Right cardiac atrium (tissue), 5 donors: Measurements from ENCODE around the gene ZNF296. TPM values are rescaled to one million over a fixed set of nuclear protein-coding genes. Genes with fewer than 3 reads are reported as not detected.
"Not testable (repeated sequence)": the region's sequence is repeated elsewhere in the genome, so short reads cannot be mapped to it uniquely, and the experiment has no call there.

Source experiments
- ATAC-seq, 2 donors: fragments of 200-7000 bp; cut with Tn5 transposase; one replicate each; pipeline versions ENCODE4 v1.8.0 to v1.9.1; 2020; ENCODE audit warnings: moderate library complexity in 2 of 2, mild to moderate bottlenecking in 1 of 2
- DNase-seq, 3 donors: peaks; one replicate each; pipeline ENCODE4 v3.0.0-alpha.2; 2020
- H3K27ac ChIP-seq: one replicate; pipeline ENCODE4 v1.5.1; 2013; ENCODE audit warnings: mild to moderate bottlenecking, low read length, control low read depth, moderate library complexity
- H3K27me3 ChIP-seq: one replicate; pipeline ENCODE4 v1.6.1; 2013; ENCODE audit not compliant: control insufficient read depth, insufficient read depth
- H3K4me1 ChIP-seq: one replicate; pipeline ENCODE4 v1.6.1; 2013; ENCODE audit warnings: low read length; ENCODE audit not compliant: control insufficient read depth, insufficient read depth
- H3K4me3 ChIP-seq: one replicate; pipeline ENCODE4 v1.5.1; 2013; ENCODE audit warnings: low read length, control low read depth
- H3K9me3 ChIP-seq: one replicate; pipeline ENCODE4 v1.6.1; 2013; ENCODE audit warnings: low read length; ENCODE audit not compliant: control insufficient read depth
- WGBS: extraction: QIAGEN DNeasy Blood & Tissue Kit; methylation state at CpG from one replicate; pipeline ENCODE4 v1.1.7; 2013; 5-methylcytosine and 5-hydroxymethylcytosine counted together
- intact Hi-C, 4 donors: fragments of 100-400 bp; cut with DNase I; formaldehyde crosslinking; loops; one replicate each; pipeline versions ENCODE4 v1.11.0 to v1.14.0; 2022 to 2023
- polyA plus RNA-seq: library from polyadenylated mRNA; stranded (reverse); fragments of 200-250 nt; gene quantifications from one replicate; pipeline ENCODE4 v1.2.3, GENCODE V29; 2013
- total RNA-seq, 4 donors: library from RNA; stranded (reverse); fragmentation: NEBNext Ultra II Directional; extraction: Animal tissue kit (Norgen Biotek cat#: 25700); gene quantifications; one replicate each; pipeline ENCODE4 v1.2.1, GENCODE V29; 2021
- donor health status: healthy with polysubstance abuse.
- donor health status: DM: no; HTN: yes; CAD: no.
- donor health status: DM: no; HTN: no; CAD: no.
- donor health status: DM: no; HTN: yes; CAD: no; lungs with severe emphysema.
- donor health status: DM: yes; HTN: yes; CAD: no.

ZNF296 gene
- total and polyA plus RNA-seq, 5 donors, result 0.25 to 0.35 (median 0.27) TPM; not detected in 1

- intact Hi-C loops, result no loop called here
- Histone ChIP-seq H3K4me1 (peaks cover 3% of the 10 kb centered on the region), H3K27me3 (no peaks in the 10 kb centered on the region), H3K9me3 (no peaks in the 10 kb centered on the region), H3K4me3 (no peak overlapping the region), H3K27ac (no peak overlapping the region)
- 90% methylated on average over 21 of the region's 21 CpGs for whole genome bisulfite sequencing
- ATAC-seq (peak in 1 of 2 donors; percentile 11), DNase-seq (peak in 1 of 3 donors; percentile 38)
Observed at GRCh38 chr19:45115809-45116615, 39.7 kb upstream of the ZNF296 start.

GRCh38 chr19:45114116-45114515 is 37.8 kb upstream of the ZNF296 start:
- Histone ChIP-seq H3K4me3 (no peak overlapping the region), H3K27me3 (no peaks in the 10 kb centered on the region), H3K9me3 (no peaks in the 10 kb centered on the region), H3K4me1 (peaks cover 3% of the 10 kb centered on the region), H3K27ac (no peak overlapping the region)
- intact Hi-C loops, result no loop called here
- DNase-seq, result peak in 1 of 3 donors; percentile 6
- no peak for ATAC-seq
- WGBS, result 83% methylated on average over 4 of the region's 4 CpGs

GRCh38 chr19:45113628-45114027 is 37.4 kb upstream of the ZNF296 start:
- Histone ChIP-seq H3K4me3 (no peak overlapping the region), H3K9me3 (no peaks in the 10 kb centered on the region), H3K4me1 (peaks cover 2% of the 10 kb centered on the region), H3K27ac (no peak overlapping the region), H3K27me3 (no peaks in the 10 kb centered on the region)
- peak in 2 of 3 donors; percentile 21 to 55 for DNase-seq
- intact Hi-C loops, result no loop called here
- no peak for ATAC-seq
- 87% methylated on average over 9 of the region's 9 CpGs for WGBS

GRCh38 chr19:45112111-45112827 is 36.0 kb upstream of the ZNF296 start:
- WGBS, result 96% methylated on average over 11 of the region's 11 CpGs
- ATAC-seq (no peak), DNase-seq (peak in 1 of 3 donors; percentile 23)
- H3K27ac ChIP-seq, result no peak overlapping the region
- no peaks in the 10 kb centered on the region for H3K27me3 ChIP-seq
- H3K4me1 ChIP-seq, result no peaks in the 10 kb centered on the region
- H3K9me3 ChIP-seq, result no peaks in the 10 kb centered on the region
- H3K4me3 ChIP-seq, result no peak overlapping the region
- intact Hi-C loops, result no loop called here

GRCh38 chr19:45110851-45111266 is 34.6 kb upstream of the ZNF296 start:
- Histone ChIP-seq H3K27me3 (no peaks in the 10 kb centered on the region), H3K9me3 (no peaks in the 10 kb centered on the region), H3K4me1 (no peaks in the 10 kb centered on the region), H3K27ac (no peak overlapping the region), H3K4me3 (no peak overlapping the region)
- intact Hi-C loops, result no loop called here
- ATAC-seq, result no peak
- DNase-seq, result peak in 1 of 3 donors; percentile 17
- 72% methylated on average over 5 of the region's 5 CpGs for WGBS

- 69% methylated on average over 12 of the region's 12 CpGs for WGBS
Observed at GRCh38 chr19:45107621-45108150, 31.4 kb upstream of the ZNF296 start.

GRCh38 chr19:45106363-45106762 is 30.1 kb upstream of the ZNF296 start:
- DNase-seq, H3K27ac ChIP-seq, ATAC-seq, H3K9me3 ChIP-seq, H3K27me3 ChIP-seq, H3K4me3 ChIP-seq, intact Hi-C loops: not testable (repeated sequence)
- peaks cover 10% of the 10 kb centered on the region for H3K4me1 ChIP-seq
- WGBS, result 96% methylated on average over 11 of the region's 11 CpGs

More at GRCh38 chr19:45107621-45108150, 31.4 kb upstream of the ZNF296 start:
- no peak overlapping the region for H3K27ac ChIP-seq
- no peaks in the 10 kb centered on the region for H3K27me3 ChIP-seq
- no peak overlapping the region for H3K4me3 ChIP-seq
- intact Hi-C loops, result no loop called here
- no peaks in the 10 kb centered on the region for H3K9me3 ChIP-seq
- ATAC-seq, result no peak
- DNase-seq, result no peak
- H3K4me1 ChIP-seq, result peaks cover 10% of the 10 kb centered on the region

- no peaks in the 10 kb centered on the region for H3K27me3 ChIP-seq
- no peak for DNase-seq
- 74% methylated on average over 16 of the region's 16 CpGs for WGBS
- no peak overlapping the region for H3K4me3 ChIP-seq
- H3K4me1 ChIP-seq, result peaks cover 14% of the 10 kb centered on the region
- no peak for ATAC-seq
- no peaks in the 10 kb centered on the region for H3K9me3 ChIP-seq
- intact Hi-C loops, result no loop called here
- H3K27ac ChIP-seq, result no peak overlapping the region
Observed at GRCh38 chr19:45104658-45105349, 28.5 kb upstream of the ZNF296 start.

- intact Hi-C loops, result no loop called here
- peak; percentile 28 to 87 for ATAC-seq
- H3K27ac ChIP-seq, result peak overlapping the region; percentile 4
Observed at GRCh38 chr19:45103508-45104319, 27.4 kb upstream of the ZNF296 start.

GRCh38 chr19:45103156-45103507 is 26.9 kb upstream of the ZNF296 start:
- Histone ChIP-seq H3K27ac (peak overlapping the region; percentile 4), H3K27me3 (no peaks in the 10 kb centered on the region), H3K9me3 (no peaks in the 10 kb centered on the region), H3K4me1 (peaks cover 19% of the 10 kb centered on the region), H3K4me3 (peak overlapping the region; percentile 17)
- DNase-seq (no peak), ATAC-seq (peak; percentile 30 to 31)
- intact Hi-C loops, result no loop called here
- WGBS, result 21% methylated on average over 15 of the region's 15 CpGs

More at GRCh38 chr19:45103508-45104319, 27.4 kb upstream of the ZNF296 start:
- no peaks in the 10 kb centered on the region for H3K9me3 ChIP-seq
- peak overlapping the region; percentile 17 for H3K4me3 ChIP-seq
- peak in 1 of 3 donors; percentile 42 for DNase-seq
- peaks cover 14% of the 10 kb centered on the region for H3K4me1 ChIP-seq
- no peaks in the 10 kb centered on the region for H3K27me3 ChIP-seq
- WGBS, result 37% methylated on average over 26 of the region's 26 CpGs
